Large intestine (tissue), 3 donors: ENCODE measurements around the gene IFNA6. TPM values are rescaled to one million over a fixed set of nuclear protein-coding genes. Genes with fewer than 3 reads are reported as not detected.
A peak's percentile ranks its signal among the peaks of the same experiment; 100 is the strongest.

Experiments
- DNase-seq, 2 donors: peaks; one replicate each; pipeline versions ENCODE4 v3.0.0 to v3.0.0-alpha.2; 2013
- H3K27ac ChIP-seq: one replicate; pipeline ENCODE4 v1.5.1; 2013; ENCODE audit warnings: low read length
- H3K27me3 ChIP-seq: 2 replicates; pipeline ENCODE4 v1.6.1; 2013; ENCODE audit warnings: low read length; ENCODE audit not compliant: control insufficient read depth, insufficient read depth
- H3K36me3 ChIP-seq: 2 replicates; pipeline ENCODE4 v1.6.1; 2013; ENCODE audit warnings: low read length; ENCODE audit not compliant: control insufficient read depth, insufficient read depth
- H3K4me1 ChIP-seq: one replicate; pipeline ENCODE4 v1.6.1; 2013; ENCODE audit warnings: low read length; ENCODE audit not compliant: control insufficient read depth, insufficient read depth
- H3K4me3 ChIP-seq: one replicate; pipeline ENCODE4 v1.5.1; 2013; ENCODE audit warnings: low read length
- H3K9me3 ChIP-seq: one replicate; pipeline ENCODE4 v1.6.1; 2013; ENCODE audit warnings: mild to moderate bottlenecking, low read depth, low read length, moderate library complexity; ENCODE audit not compliant: control insufficient read depth
- WGBS: methylation state at CpG from one replicate; pipeline ENCODE4 v1.1.5; 2013; ENCODE audit warnings: low lambda C conversion rate; ENCODE audit not compliant: insufficient coverage; 5-methylcytosine and 5-hydroxymethylcytosine counted together
- polyA plus RNA-seq: library from polyadenylated mRNA; unstranded; fragments of 120-200 nt; gene quantifications from one replicate; pipeline ENCODE4 v1.2.1, GENCODE V29; 2013

Gene IFNA6
- polyA plus RNA-seq, 1 donor = not detected

- H3K9me3 ChIP-seq = no peaks in the 10 kb centered on the region
- H3K4me1 ChIP-seq = peaks cover 10% of the 10 kb centered on the region
- no peak for DNase-seq
- H3K27ac ChIP-seq = no peak overlapping the region
- no peaks in the 10 kb centered on the region for H3K27me3 ChIP-seq
- H3K36me3 ChIP-seq = peaks cover 8% of the 10 kb centered on the region
- WGBS = 81% methylated on average over 3 of the region's 5 CpGs
- H3K4me3 ChIP-seq = no peak overlapping the region
These were observed 18.8 kb downstream of the IFNA6 start for GRCh38 chr9:21331676-21332402.

GRCh38 chr9:21326526-21327139, 24.1 kb downstream of the IFNA6 start:
- peaks cover 19% of the 10 kb centered on the region for H3K36me3 ChIP-seq
- no peaks in the 10 kb centered on the region for H3K4me1 ChIP-seq
- H3K27me3 ChIP-seq = no peaks in the 10 kb centered on the region
- H3K9me3 ChIP-seq = no peaks in the 10 kb centered on the region
- no peak overlapping the region for H3K4me3 ChIP-seq
- no peak overlapping the region for H3K27ac ChIP-seq
- 86% methylated on average over 1 of the region's 2 CpGs for WGBS
- DNase-seq = peak in 1 of 2 donors; percentile 19

- no peaks in the 10 kb centered on the region for H3K4me1 ChIP-seq
- DNase-seq = no peak
- no peaks in the 10 kb centered on the region for H3K9me3 ChIP-seq
- no peak overlapping the region for H3K4me3 ChIP-seq
- no peak overlapping the region for H3K27ac ChIP-seq
- H3K36me3 ChIP-seq = peaks cover 19% of the 10 kb centered on the region
- no peaks in the 10 kb centered on the region for H3K27me3 ChIP-seq
- no CpG with 5 or more reads among the region's 4 CpGs for WGBS
These were observed 26.6 kb downstream of the IFNA6 start for GRCh38 chr9:21324047-21324446.

GRCh38 chr9:21322911-21323461, 27.7 kb downstream of the IFNA6 start:
- WGBS = 97% methylated on average over 5 of the region's 5 CpGs
- Histone ChIP-seq H3K36me3 (peaks cover 19% of the 10 kb centered on the region), H3K27me3 (no peaks in the 10 kb centered on the region), H3K9me3 (no peaks in the 10 kb centered on the region), H3K4me3 (no peak overlapping the region), H3K4me1 (no peaks in the 10 kb centered on the region), H3K27ac (no peak overlapping the region)
- no peak for DNase-seq

- peaks cover 19% of the 10 kb centered on the region for H3K36me3 ChIP-seq
- H3K27me3 ChIP-seq = peaks cover 5% of the 10 kb centered on the region
- no peak for DNase-seq
- H3K9me3 ChIP-seq = no peaks in the 10 kb centered on the region
- H3K27ac ChIP-seq = no peak overlapping the region
- no peak overlapping the region for H3K4me3 ChIP-seq
- no peaks in the 10 kb centered on the region for H3K4me1 ChIP-seq
- WGBS = 80% methylated on average over 1 of the region's 2 CpGs
These were observed 30.2 kb downstream of the IFNA6 start for GRCh38 chr9:21320465-21320864.

GRCh38 chr9:21317956-21318923, 32.4 kb downstream of the IFNA6 start:
- DNase-seq = peak in 1 of 2 donors; percentile 18
- Histone ChIP-seq H3K27ac (no peak overlapping the region), H3K9me3 (no peaks in the 10 kb centered on the region), H3K27me3 (peaks cover 5% of the 10 kb centered on the region), H3K4me3 (no peak overlapping the region), H3K36me3 (peaks cover 9% of the 10 kb centered on the region), H3K4me1 (no peaks in the 10 kb centered on the region)
- WGBS = 34% methylated on average over 4 of the region's 7 CpGs

GRCh38 chr9:21316860-21317259, 33.8 kb downstream of the IFNA6 start:
- Histone ChIP-seq H3K4me3 (no peak overlapping the region), H3K27me3 (peaks cover 5% of the 10 kb centered on the region), H3K36me3 (peaks cover 3% of the 10 kb centered on the region), H3K9me3 (no peaks in the 10 kb centered on the region), H3K4me1 (no peaks in the 10 kb centered on the region), H3K27ac (no peak overlapping the region)
- WGBS = no CpG with 5 or more reads among the region's 3 CpGs
- DNase-seq = no peak

- WGBS = 63% methylated on average over 3 of the region's 8 CpGs
- no peaks in the 10 kb centered on the region for H3K4me1 ChIP-seq
- H3K36me3 ChIP-seq = peaks cover under 1% of the 10 kb centered on the region
- H3K27me3 ChIP-seq = peaks cover 5% of the 10 kb centered on the region
- no peak overlapping the region for H3K27ac ChIP-seq
- DNase-seq = no peak
- H3K9me3 ChIP-seq = no peaks in the 10 kb centered on the region
- no peak overlapping the region for H3K4me3 ChIP-seq
These were observed 34.5 kb downstream of the IFNA6 start for GRCh38 chr9:21316032-21316842.

GRCh38 chr9:21314152-21314551, 36.5 kb downstream of the IFNA6 start:
- Histone ChIP-seq H3K9me3 (no peaks in the 10 kb centered on the region), H3K4me3 (no peak overlapping the region), H3K36me3 (no peaks in the 10 kb centered on the region), H3K27me3 (peaks cover 5% of the 10 kb centered on the region), H3K27ac (no peak overlapping the region), H3K4me1 (no peaks in the 10 kb centered on the region)
- WGBS = no CpG with 5 or more reads among the region's 2 CpGs
- DNase-seq = no peak
